Prostate gland (tissue), 2 donors: ENCODE data around the gene HRG. TPM values are rescaled to one million over a fixed set of nuclear protein-coding genes. Genes with fewer than 3 reads are reported as not detected.

ENCODE experiments used
- DNase-seq: peaks from one replicate; pipeline ENCODE4 v3.0.0-alpha.2; 2019; ENCODE audit warnings: low spot score
- H3K27ac ChIP-seq, 2 donors: fragments of 200-600 bp; sonication (generic); 2 replicates each; pipeline ENCODE4 v1.5.1; 2017 to 2019
- H3K27me3 ChIP-seq: fragments of 200-600 bp; sonication (generic); replicated peaks from 2 replicates; pipeline ENCODE4 v1.5.1; 2019; ENCODE audit not compliant: insufficient read depth
- H3K36me3 ChIP-seq, 2 donors: fragments of 200-600 bp; sonication (generic); 1 replicate in 1 of 2; 2 replicates in 1 of 2; pipeline versions ENCODE4 v1.5.1 to v1.8.1; 2017 to 2019
- H3K4me1 ChIP-seq: fragments of 200-600 bp; sonication (generic); replicated peaks from 2 replicates; pipeline ENCODE4 v1.5.1; 2019
- H3K4me3 ChIP-seq, 2 donors: fragments of 200-600 bp; sonication (generic); 2 replicates each; pipeline ENCODE4 v1.5.1; 2017 to 2019
- H3K9me3 ChIP-seq: fragments of 200-600 bp; sonication (generic); 2 replicates; pipeline ENCODE4 v1.5.1; 2017
- CTCF ChIP-seq, 4 experiments: fragments of 200-600 bp in 2 of 4; fragments of 450-650 bp in 2 of 4; sonication (generic) in 2 of 4; IDR thresholded peaks; 1 replicate in 3 of 4; 2 replicates in 1 of 4; pipeline ENCODE4 v1.5.1; 2016 to 2019; ENCODE audit warnings: antibody characterized with exemption in 4 of 4, mild to moderate bottlenecking in 2 of 4, moderate library complexity in 2 of 4
- POLR2A ChIP-seq: fragments of 450-650 bp; IDR thresholded peaks from one replicate; pipeline ENCODE4 v1.6.1; 2016; ENCODE audit warnings: antibody characterized with exemption, mild to moderate bottlenecking
- POLR2AphosphoS5 ChIP-seq: sonication (generic); formaldehyde crosslinking; IDR thresholded peaks from one replicate; pipeline ENCODE4 v1.6.1; 2017; ENCODE audit warnings: antibody characterized with exemption
- WGBS: methylation state at CpG from one replicate; pipeline ENCODE4 v1.1.5; 2018; 5-methylcytosine and 5-hydroxymethylcytosine counted together
- intact Hi-C: fragments of 100-400 bp; cut with DNase I; formaldehyde crosslinking; loops from one replicate; pipeline ENCODE4 v1.14.2; 2022
- total RNA-seq, 2 donors: library from RNA; depleted of rRNA; stranded (reverse); fragments of >200 nt; gene quantifications; one replicate each; pipeline ENCODE4 v1.1.0, GENCODE V29; 2016

Gene HRG
- total RNA-seq, 2 donors from 2014 or later, result not detected

GRCh38 chr3:186648851-186649250, 17.0 kb upstream of the HRG start:
- Histone ChIP-seq H3K4me1 (no peaks in the 10 kb centered on the region), H3K27me3 (no peaks in the 10 kb centered on the region), H3K9me3 (no peaks in the 10 kb centered on the region), H3K36me3 (no peaks in the 10 kb centered on the region), H3K4me3 (no peak overlapping the region), H3K27ac (no peak overlapping the region)
- intact Hi-C loops, result no loop called here
- WGBS, result 82% methylated on average over 1 of the region's 1 CpG
- no peak for DNase-seq
- TF ChIP-seq POLR2AphosphoS5, result no peak
- TF ChIP-seq CTCF (IDR thresholded peaks at IDR 0.05), result no peak
- no peak for TF ChIP-seq POLR2A

- Histone ChIP-seq H3K4me3 (no peak overlapping the region), H3K4me1 (no peaks in the 10 kb centered on the region), H3K36me3 (no peaks in the 10 kb centered on the region), H3K27me3 (no peaks in the 10 kb centered on the region), H3K27ac (no peak overlapping the region), H3K9me3 (no peaks in the 10 kb centered on the region)
- intact Hi-C loops, result no loop called here
- TF ChIP-seq CTCF (IDR thresholded peaks at IDR 0.05), result no peak
- TF ChIP-seq POLR2A, result no peak
- no peak for TF ChIP-seq POLR2AphosphoS5
- WGBS, result 84% methylated on average over 3 of the region's 3 CpGs
- no peak for DNase-seq
These were observed 14.1 kb upstream of the HRG start for GRCh38 chr3:186651678-186652215.

- Histone ChIP-seq H3K27me3 (no peaks in the 10 kb centered on the region), H3K4me3 (no peak overlapping the region), H3K9me3 (no peaks in the 10 kb centered on the region), H3K36me3 (no peaks in the 10 kb centered on the region), H3K4me1 (no peaks in the 10 kb centered on the region), H3K27ac (no peak overlapping the region)
- TF ChIP-seq POLR2AphosphoS5 (no peak), CTCF (IDR thresholded peaks at IDR 0.05) (no peak), POLR2A (no peak)
- no peak for DNase-seq
- 79% methylated on average over 7 of the region's 7 CpGs for WGBS
- intact Hi-C loops, result no loop called here
These were observed 12.6 kb upstream of the HRG start for GRCh38 chr3:186653080-186653707.

- no peak for TF ChIP-seq POLR2AphosphoS5
- Histone ChIP-seq H3K4me3 (no peak overlapping the region), H3K27ac (no peak overlapping the region), H3K4me1 (no peaks in the 10 kb centered on the region), H3K9me3 (no peaks in the 10 kb centered on the region), H3K27me3 (no peaks in the 10 kb centered on the region), H3K36me3 (no peaks in the 10 kb centered on the region)
- WGBS, result 46% methylated on average over 6 of the region's 6 CpGs
- intact Hi-C loops, result no loop called here
- DNase-seq, result no peak
These were observed 11.8 kb upstream of the HRG start for GRCh38 chr3:186653984-186654383.

GRCh38 chr3:186663361-186664118, 2.3 kb upstream of the HRG start:
- TF ChIP-seq CTCF (IDR thresholded peaks at IDR 0.05), result no peak
- TF ChIP-seq POLR2AphosphoS5, result no peak
- no peak for TF ChIP-seq POLR2A

More at GRCh38 chr3:186663361-186664118, 2.3 kb upstream of the HRG start:
- Histone ChIP-seq H3K9me3 (no peaks in the 10 kb centered on the region), H3K36me3 (no peaks in the 10 kb centered on the region), H3K27me3 (no peaks in the 10 kb centered on the region), H3K4me3 (no peak overlapping the region), H3K4me1 (no peaks in the 10 kb centered on the region), H3K27ac (no peak overlapping the region)
- DNase-seq, result no peak
- 13% methylated on average over 7 of the region's 7 CpGs for WGBS
- intact Hi-C loops, result no loop called here
